Esophagus squamous epithelium (tissue), 5 donors: ENCODE measurements around the gene FNBP1. TPM values are rescaled to one million over a fixed set of nuclear protein-coding genes. Genes with fewer than 3 reads are reported as not detected.

Experiments
- DNase-seq: peaks from one replicate; lab custom pipeline; 2025; lab: John Stamatoyannopoulos, UW
- H3K27ac ChIP-seq, 4 donors: fragments of 200-600 bp; sonication (generic); one replicate each; pipeline ENCODE4 v1.5.1; 2016 to 2019; ENCODE audit warnings: mild to moderate bottlenecking in 1 of 4
- H3K27me3 ChIP-seq, 4 donors: fragments of 200-600 bp; sonication (generic); 1 replicate in 3 of 4; 2 replicates in 1 of 4; pipeline versions ENCODE4 v1.5.1 to v1.6.0; 2017 to 2021; ENCODE audit warnings: antibody characterized with exemption in 1 of 4
- H3K36me3 ChIP-seq, 3 donors: fragments of 200-600 bp; sonication (generic); one replicate each; pipeline ENCODE4 v1.5.1; 2016 to 2019
- H3K4me1 ChIP-seq, 3 donors: fragments of 200-600 bp; sonication (generic); one replicate each; pipeline ENCODE4 v1.5.1; 2017 to 2019
- H3K4me3 ChIP-seq, 4 donors: fragments of 200-600 bp; sonication (generic); 1 replicate in 3 of 4; 2 replicates in 1 of 4; pipeline ENCODE4 v1.5.1; 2016 to 2019; ENCODE audit warnings: mild to moderate bottlenecking in 2 of 4, moderate library complexity in 1 of 4
- H3K9me3 ChIP-seq, 3 donors: fragments of 200-600 bp; sonication (generic); one replicate each; pipeline ENCODE4 v1.5.1; 2016 to 2019
- CTCF ChIP-seq, 6 experiments: fragments of 450-650 bp in 4 of 6; fragments of 200-600 bp in 2 of 6; sonication (generic) in 2 of 6; IDR thresholded peaks; one replicate each; pipeline ENCODE4 v1.5.1; 2016 to 2019; ENCODE audit warnings: antibody characterized with exemption in 6 of 6, mild to moderate bottlenecking in 4 of 6, moderate library complexity in 4 of 6
- POLR2A ChIP-seq, 4 donors: fragments of 450-650 bp; IDR thresholded peaks; one replicate each; pipeline ENCODE4 v1.6.1; 2017; ENCODE audit warnings: antibody characterized with exemption in 4 of 4, mild to moderate bottlenecking in 4 of 4, moderate library complexity in 3 of 4
- WGBS, 2 donors: methylation state at CpG; one replicate each; pipeline ENCODE4 v1.1.5; 2018; 5-methylcytosine and 5-hydroxymethylcytosine counted together
- intact Hi-C: fragments of 100-400 bp; cut with DNase I; formaldehyde crosslinking; loops from one replicate; pipeline ENCODE4 v1.15.0; 2022
- total RNA-seq, 4 donors: library from RNA; depleted of rRNA; stranded (reverse); fragments of >200 nt; gene quantifications; one replicate each; pipeline ENCODE4 v1.1.0, GENCODE V29; 2016
- donor health status: DM: yes; HTN: yes; CAD: no.

FNBP1 gene
- total RNA-seq, 4 donors from 2014 or later, result 19.7 to 47.7 (median 26.2) TPM

- H3K4me3 ChIP-seq, result no peak overlapping the region
- 82 to 83% methylated on average over 10 to 11 of the region's 11 CpGs for WGBS, 2 donors
- intact Hi-C loops, result no loop called here
- no peaks in the 10 kb centered on the region for H3K27me3 ChIP-seq
- no peaks in the 10 kb centered on the region for H3K36me3 ChIP-seq
- TF ChIP-seq POLR2A (IDR thresholded peaks at IDR 0.05) (no peak), CTCF (IDR thresholded peaks at IDR 0.05) (no peak)
- H3K4me1 ChIP-seq, result peaks cover 21 to 47% (median 27%) of the 10 kb centered on the region in 3 donors
- H3K9me3 ChIP-seq, result no peaks in the 10 kb centered on the region
- H3K27ac ChIP-seq, result no peak overlapping the region
- DNase-seq, result no peak
Observed at GRCh38 chr9:130049431-130050210, 6.6 kb upstream of the FNBP1 start.

- intact Hi-C loops, result no loop called here
- WGBS, 2 donors, result 73 to 87% methylated on average over 4 of the region's 4 CpGs
- H3K4me3 ChIP-seq, result no peak overlapping the region
- peak overlapping the region in 2 of 4 donors; percentile 94 to 98 for H3K27ac ChIP-seq
- H3K9me3 ChIP-seq, result no peaks in the 10 kb centered on the region
- H3K27me3 ChIP-seq, result no peaks in the 10 kb centered on the region
- TF ChIP-seq CTCF (IDR thresholded peaks at IDR 0.05) (no peak), POLR2A (IDR thresholded peaks at IDR 0.05) (no peak)
- no peaks in the 10 kb centered on the region for H3K36me3 ChIP-seq
- peaks cover 17 to 43% (median 23%) of the 10 kb centered on the region in 3 donors for H3K4me1 ChIP-seq
- no peak for DNase-seq
Observed at GRCh38 chr9:130045725-130046450, 2.9 kb upstream of the FNBP1 start.

DNA sequence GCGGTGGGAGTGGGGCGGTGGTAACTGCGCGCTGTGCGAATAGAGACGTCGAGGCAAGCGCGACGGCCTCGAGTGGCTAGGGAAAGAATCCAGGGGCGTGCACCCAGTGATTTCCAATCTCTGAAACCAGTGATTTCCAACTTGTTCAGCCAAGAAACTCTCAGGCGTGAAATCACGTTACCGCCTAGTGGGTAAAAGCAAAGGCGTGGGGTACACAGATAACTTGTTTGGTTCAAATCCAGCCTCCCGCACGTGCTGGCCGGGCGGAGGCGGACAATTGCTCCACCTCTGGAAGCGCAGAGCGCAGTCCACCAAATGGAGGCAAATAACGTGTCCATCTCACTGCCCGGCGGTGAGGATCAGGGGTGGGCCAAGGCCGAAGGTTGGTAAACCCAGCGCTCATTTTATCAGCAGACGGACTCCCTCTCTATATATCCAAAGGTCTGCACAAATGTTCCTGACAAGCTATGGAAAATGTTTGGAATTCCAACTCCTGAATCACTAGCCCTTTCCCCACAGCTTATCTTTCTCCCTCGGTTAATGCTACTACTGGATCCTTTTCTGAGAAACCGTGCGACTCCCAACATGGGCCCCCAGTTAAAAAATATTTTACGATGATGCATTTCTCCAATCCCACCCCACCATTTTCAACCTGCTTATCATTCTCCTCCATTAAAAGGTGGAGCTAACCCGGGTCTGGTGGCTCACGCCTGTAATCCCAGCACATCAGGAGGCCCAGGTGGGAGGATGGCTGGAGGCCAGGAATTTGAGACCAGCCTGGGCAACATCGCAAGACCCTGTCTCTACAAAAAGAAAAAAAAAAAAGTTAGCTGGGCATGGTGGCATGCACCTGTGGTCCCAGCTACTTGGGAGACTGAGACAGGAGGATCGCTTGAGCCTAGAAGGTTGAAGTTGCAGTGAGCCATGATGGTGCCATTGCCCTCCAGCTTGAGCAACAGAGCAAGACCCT, 950 bp upstream of the FNBP1 start:
- WGBS, 2 donors, result 54 to 59% methylated on average over 17 to 23 of the region's 37 CpGs
- intact Hi-C loops, result loop anchor here (5.0 kb wide), 1 partner anchor 157 kb away; no protein-coding TSS in a partner anchor
- Histone ChIP-seq H3K9me3 (no peaks in the 10 kb centered on the region), H3K27me3 (no peaks in the 10 kb centered on the region), H3K4me3 (peak overlapping the region; percentile 85 to 100 (median 98)), H3K27ac (peak overlapping the region; percentile 94 to 99 (median 98)), H3K4me1 (peaks cover 17 to 55% (median 24%) of the 10 kb centered on the region in 3 donors), H3K36me3 (no peaks in the 10 kb centered on the region)
- DNase-seq, result no peak
- peak in 3 of 6 experiments; percentile 10 to 27 (median 20) for TF ChIP-seq CTCF (IDR thresholded peaks at IDR 0.05)
- TF ChIP-seq POLR2A (IDR thresholded peaks at IDR 0.05), result no peak

GRCh38 chr9:130042406-130042884, 544 bp downstream of the FNBP1 start:
- DNase-seq, result no peak
- H3K27me3 ChIP-seq, result no peaks in the 10 kb centered on the region
- peaks cover 17 to 58% (median 24%) of the 10 kb centered on the region in 3 donors for H3K4me1 ChIP-seq
- no peak for TF ChIP-seq POLR2A (IDR thresholded peaks at IDR 0.05)
- TF ChIP-seq CTCF (IDR thresholded peaks at IDR 0.05), result no peak
- no CpG with 5 or more reads among the region's 68 CpGs for WGBS, 2 donors
- H3K4me3 ChIP-seq, result peak overlapping the region; percentile 85 to 100 (median 98)
- no peaks in the 10 kb centered on the region for H3K36me3 ChIP-seq
- H3K9me3 ChIP-seq, result no peaks in the 10 kb centered on the region
- intact Hi-C loops, result loop anchor here (5.0 kb wide), 1 partner anchor 155 kb away; no protein-coding TSS in a partner anchor
- peak overlapping the region; percentile 94 to 99 (median 98) for H3K27ac ChIP-seq
